Stimulated activated CD8-positive, alpha-beta memory T cell treated with anti-CD3 and anti-CD28 coated beads, Interleukin-12 subunit alpha, Interleukin-12 subunit beta, amount 100 ng/mL, for 4 hours (primary cell): ENCODE data around the gene NSRP1.
"Not testable (repeated sequence)": the region's sequence is repeated elsewhere in the genome, so short reads cannot be mapped to it uniquely, and the experiment has no call there.

Experiments used
- DNase-seq: peaks from one replicate; pipeline ENCODE4 v3.0.0-alpha.2; 2020; ENCODE audit warnings: low read depth

NSRP1 gene

DNA sequence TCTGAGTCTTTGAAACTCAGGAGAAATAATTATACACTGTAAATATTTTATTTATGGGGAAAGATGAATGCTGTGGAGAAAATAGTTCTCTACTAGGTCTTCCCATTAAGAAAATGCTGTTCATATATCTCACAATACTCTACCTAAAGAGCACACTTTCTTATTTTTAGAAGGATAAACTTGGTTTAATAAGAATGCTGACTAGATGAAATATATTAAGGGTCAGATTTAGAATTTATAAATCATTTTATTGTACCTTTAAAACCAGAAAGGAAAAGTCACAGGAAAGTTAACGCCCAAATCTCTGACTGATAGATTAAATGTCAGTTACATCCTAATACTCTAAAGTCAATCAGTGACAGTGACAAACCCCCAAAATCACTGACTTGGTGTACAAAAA, 70.1 kb downstream of the NSRP1 start:
- no peak for DNase-seq

- DNase-seq, result no peak
Observed at GRCh38 chr17:30187573-30187972, 71.0 kb downstream of the NSRP1 start.

GRCh38 chr17:30188211-30188939, 71.8 kb downstream of the NSRP1 start:
- no peak for DNase-seq

DNA sequence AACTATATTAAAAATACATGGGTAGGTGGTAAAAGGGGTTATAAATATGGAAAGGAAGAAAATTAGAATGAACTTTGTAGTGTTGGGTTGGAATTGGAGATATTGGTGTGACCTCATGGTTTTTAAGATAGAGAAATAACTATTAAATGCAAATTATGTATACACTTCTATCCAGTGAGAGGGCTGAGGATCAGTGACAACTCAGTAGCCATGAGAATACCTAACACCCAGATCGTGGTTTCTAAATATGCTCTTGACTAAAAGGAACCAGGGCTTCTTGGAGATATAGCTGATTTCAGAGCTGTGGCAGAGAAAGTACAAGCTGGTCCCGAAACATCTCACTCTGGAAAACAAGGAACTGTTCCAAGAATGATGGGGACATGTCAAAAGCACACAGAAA, 74.5 kb downstream of the NSRP1 start:
- DNase-seq, result no peak

DNA sequence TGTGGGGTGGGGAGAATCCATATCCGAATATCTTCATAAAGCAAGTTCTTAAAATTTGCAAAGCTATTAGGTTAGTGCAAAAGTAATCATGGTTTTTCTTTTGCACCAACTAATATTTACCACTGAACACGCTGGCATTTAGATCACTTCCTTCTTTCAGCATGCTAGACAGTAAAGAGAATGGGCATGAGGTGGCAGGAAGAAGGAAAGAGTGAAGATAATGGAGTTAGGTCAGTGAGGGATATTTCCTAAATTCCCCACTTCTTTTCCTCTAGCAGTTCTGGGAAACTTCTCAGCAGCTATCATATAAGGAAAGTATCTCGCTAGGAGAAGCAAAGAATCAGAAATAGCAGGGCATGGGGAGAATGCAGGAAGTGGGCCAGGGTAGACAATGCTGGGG, 79.9 kb downstream of the NSRP1 start:
- no peak for DNase-seq

DNA sequence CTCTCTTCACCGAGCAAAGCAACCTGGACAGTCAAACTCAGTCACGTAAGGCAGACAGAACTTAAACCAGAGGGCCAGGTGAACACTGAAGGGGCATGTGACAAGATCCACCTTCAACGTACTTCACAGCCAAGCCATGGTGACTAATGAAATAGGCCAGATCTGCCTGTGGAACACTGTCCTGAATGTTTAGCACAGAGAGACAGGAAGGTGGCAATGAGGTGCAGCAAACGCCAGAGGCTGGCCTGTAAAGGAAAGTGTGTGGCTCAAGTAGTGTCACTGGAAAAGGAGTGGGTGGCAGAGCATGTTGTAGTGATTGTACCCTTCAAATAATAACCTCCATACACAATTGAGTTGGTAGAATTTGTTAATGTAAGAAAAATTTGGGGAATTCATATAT, 80.8 kb downstream of the NSRP1 start:
- DNase-seq, result no peak

GRCh38 chr17:30199600-30199999, 83.0 kb downstream of the NSRP1 start:
- DNase-seq, result no peak

DNA sequence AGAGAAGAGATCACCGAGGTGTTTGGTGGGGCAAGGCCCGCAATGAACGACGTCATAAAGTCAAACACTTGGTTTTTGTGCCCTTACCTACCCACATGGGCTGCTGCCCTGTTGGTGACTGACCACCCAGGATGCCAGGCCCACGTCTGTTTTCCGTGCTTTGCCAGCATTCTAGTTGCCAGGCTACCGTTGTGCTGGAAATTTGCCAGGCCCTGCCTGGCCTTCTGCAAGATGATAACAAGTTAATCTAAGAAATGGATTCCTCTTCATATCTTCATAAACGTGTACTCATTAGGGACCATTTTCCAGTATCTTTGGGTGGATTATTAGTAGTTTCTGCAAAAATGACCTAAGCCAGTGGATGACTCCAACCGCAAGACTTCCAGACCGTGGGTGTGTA, 83.5 kb downstream of the NSRP1 start:
- no peak for DNase-seq

DNA sequence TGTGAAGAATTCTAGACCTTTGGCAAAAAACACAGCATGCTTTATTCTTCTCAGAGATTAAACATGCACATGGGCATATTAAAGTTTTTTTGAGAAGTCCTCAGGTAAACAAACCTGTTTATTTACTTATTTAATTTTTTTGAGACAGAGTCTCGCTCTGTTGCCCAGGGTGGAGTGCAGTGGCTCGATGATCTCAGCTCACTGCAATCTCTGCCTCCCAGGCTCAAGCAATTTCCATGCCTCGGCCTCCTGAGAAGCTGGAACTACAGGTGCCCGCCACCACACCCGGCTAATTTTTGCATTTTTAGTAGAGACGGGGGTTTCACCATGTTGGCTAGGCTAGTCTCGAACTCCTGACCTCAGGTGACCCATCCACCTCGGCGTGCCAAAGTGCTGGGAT, 84.0 kb downstream of the NSRP1 start:
- not testable (repeated sequence) for DNase-seq

DNA sequence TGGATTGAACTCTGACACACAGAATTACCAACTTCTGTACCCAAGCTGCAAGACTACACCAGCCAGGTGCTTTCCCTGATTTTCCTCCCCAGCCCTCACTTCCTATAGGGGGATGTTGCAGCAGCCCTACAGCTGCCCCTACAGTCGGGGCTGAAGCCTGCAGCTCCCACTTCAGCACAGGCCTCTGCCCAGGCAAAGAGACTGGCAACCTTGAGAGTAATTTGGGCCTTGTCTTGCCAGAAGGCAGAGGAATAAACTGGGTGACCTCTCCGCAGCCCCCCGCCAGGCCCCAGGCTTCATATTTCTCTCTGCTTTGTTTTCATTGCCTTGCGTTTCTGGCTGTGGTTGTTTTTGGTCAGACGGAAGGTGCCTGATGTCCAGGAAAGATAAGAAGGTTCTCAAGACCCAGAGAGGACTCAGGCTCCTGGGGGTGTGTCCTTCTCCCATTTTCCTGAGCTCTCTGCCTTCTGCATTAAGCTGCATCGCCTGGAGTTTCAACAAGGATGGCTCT, 86.9 kb downstream of the NSRP1 start:
- no peak for DNase-seq

DNA sequence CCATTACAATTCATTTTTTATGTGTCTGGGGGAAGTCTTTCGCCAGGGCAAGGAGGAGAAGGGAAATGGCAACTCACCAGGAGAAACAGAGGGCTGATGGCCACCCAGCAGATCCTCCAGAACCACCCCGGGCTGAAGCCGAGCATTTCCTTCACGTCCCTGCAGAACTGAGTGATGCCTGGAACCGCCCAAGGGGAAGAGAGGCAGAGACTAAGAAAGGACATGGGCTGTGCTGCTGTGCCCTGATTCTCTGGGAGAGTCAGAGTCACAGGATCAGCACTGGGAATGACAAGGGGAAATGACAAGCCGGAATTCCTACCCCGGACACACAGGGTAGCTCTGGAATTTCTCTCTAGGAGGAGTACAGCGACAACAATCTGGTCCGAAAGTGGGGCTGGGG, 91.0 kb downstream of the NSRP1 start:
- no peak for DNase-seq

DNA sequence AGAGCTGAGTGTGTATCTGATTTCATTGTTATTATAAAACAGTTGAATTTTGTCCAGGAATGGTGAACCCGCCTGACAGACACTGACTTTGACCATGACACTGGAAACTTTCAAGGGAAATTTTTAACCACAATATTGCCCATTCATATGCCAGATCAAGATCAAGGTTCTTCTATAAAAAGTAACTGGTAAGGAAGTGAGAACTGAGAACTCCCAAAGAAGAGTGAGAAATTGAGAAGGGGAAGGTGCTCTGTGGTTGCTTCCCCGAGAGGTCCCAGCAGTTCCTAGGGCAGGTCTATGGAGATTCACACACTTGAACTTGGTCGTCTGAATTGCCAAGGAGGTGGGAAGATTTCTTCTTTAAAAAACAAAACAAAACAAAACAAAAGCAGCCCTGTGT, 91.6 kb downstream of the NSRP1 start:
- no peak for DNase-seq

DNA sequence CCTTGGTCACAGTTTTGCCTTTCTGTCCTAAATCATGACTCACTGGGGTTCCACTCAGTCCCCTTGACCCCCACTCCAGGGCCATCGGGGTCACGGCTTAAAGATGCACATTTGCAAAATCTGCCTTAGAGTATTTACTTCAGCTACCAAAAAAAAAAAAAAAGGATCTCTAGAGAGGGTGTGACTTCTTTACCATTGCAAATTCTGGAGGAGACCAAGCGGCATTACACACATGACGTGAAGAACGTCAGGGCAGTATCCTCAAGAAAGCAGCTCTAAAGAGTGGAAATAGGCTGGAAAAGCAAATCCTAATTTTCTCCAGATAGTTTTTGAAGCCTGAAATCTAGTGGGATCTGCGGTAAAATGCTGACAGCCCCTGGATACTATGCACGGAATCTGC, 93.3 kb downstream of the NSRP1 start:
- DNase-seq, result no peak

- DNase-seq, result no peak
Observed at GRCh38 chr17:30210366-30210765, 93.8 kb downstream of the NSRP1 start.

DNA sequence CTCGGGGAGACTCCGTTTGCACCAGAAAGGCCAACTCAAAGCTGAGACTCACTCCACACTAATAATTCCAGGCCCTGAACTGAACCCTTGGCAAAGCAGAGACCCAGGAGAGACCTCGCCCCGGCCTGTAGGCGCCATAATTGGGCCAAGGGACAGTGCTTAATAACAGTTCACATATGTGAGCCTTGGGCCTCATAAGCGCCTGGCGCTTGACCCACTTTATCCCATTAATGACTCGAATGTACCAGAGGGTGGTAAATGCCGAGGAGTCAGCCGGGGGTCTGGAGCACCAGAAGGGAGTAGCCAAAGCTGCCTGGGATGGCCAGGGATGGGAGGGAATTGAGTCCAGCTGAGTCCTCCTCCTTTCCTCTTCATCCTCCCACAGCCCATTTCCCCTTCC, 94.3 kb downstream of the NSRP1 start:
- DNase-seq, result no peak

- no peak for DNase-seq
Observed at GRCh38 chr17:30211371-30211770, 94.8 kb downstream of the NSRP1 start.

DNA sequence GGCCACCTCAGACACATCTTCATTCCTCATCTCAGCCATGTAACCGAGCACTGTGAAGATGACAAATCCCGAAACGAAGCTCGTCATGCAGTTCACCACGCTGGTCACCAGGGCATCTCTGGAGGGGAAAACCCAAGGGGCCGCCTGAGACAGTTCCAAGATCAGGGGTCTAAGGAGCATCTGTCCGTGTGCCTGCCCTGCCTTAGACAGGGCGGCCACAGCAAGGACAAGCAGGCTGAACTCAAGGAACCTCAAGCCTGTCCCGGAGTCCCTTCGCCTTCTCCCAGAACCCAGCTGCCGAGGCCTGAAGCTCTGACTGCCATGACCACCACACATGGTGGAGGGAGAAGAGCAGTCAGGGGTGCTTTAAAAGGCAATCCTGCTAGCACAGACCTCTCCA, 96.1 kb downstream of the NSRP1 start:
- DNase-seq, result no peak

GRCh38 chr17:30217054-30217453, 100.4 kb downstream of the NSRP1 start:
- DNase-seq, result no peak

DNA sequence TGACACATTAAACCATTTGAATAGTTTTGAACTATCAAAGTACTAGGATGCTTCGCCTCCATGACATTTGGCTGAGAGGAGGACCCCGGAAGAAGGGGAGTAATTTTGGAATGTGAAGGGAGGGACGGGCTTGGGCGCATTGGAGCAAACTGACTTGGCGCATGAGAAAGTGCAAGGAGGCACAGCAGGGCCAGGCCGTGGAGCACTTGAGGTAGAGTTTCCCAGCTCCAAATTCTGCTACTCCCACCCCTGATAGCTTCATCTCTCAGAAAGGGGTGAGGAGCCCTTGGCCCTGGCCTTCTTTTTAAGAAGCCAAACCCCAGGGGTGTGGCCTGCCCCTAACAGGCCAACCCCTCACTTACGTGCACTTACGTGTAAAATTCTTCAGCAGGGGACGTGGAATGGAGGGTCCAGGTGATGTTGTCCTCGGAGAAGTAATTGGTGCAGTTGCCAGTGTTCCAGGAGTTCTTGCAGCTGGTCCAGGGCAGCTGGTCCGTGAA, 101.2 kb downstream of the NSRP1 start:
- DNase-seq, result no peak

- no peak for DNase-seq
Observed at GRCh38 chr17:30218799-30219198, 102.2 kb downstream of the NSRP1 start.

GRCh38 chr17:30219315-30219714, 102.7 kb downstream of the NSRP1 start:
- DNase-seq, result no peak

- no peak for DNase-seq
Observed at GRCh38 chr17:30219833-30220232, 103.2 kb downstream of the NSRP1 start.

DNA sequence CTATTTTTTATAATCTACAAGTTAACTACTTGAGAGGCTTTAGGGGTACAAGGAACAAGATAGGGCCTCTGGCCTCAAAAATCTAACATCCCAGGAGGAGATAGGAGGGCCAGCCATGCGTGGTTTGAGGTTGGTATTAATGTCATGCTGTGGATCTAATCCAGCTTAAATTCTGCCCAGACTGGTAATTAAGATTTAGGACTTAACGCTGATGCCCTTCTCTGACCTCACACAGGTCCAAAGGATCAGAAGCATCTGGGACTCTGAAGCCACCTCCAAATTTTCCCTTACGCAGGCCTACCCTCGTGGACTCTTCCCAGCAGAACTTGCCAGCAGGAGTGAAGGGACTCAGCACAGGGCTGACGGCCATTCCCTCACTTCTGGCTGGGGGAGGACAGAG, 103.8 kb downstream of the NSRP1 start:
- DNase-seq, result no peak

DNA sequence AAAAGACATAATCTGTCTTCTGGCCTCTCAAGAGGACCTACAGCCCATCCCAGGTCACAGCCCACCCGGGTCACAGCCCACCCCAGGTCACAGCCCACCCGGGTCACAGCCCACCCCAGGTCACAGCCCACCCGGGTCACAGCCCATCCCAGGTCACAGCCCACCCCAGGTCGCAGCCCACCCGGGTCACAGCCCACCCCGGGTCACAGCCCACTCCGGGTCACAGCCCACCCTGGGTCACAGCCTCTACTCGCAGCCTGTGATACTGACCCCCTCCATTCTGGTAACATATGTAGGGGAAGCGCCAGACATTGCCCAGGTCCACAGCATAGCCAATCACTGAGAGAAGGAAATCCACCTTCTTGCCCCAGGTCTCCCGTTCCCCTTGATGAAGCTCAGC, 104.7 kb downstream of the NSRP1 start:
- no peak for DNase-seq
